ENCODE measurements around the gene SPECC1L. TPM values are rescaled to one million over a fixed set of nuclear protein-coding genes. Genes with fewer than 3 reads are reported as not detected.
A peak's percentile ranks its signal among the peaks of the same experiment; 100 is the strongest.

Gene SPECC1L
- total RNA-seq, 2 donors from 2014 or later: 33.6 to 39.1 TPM

DNA sequence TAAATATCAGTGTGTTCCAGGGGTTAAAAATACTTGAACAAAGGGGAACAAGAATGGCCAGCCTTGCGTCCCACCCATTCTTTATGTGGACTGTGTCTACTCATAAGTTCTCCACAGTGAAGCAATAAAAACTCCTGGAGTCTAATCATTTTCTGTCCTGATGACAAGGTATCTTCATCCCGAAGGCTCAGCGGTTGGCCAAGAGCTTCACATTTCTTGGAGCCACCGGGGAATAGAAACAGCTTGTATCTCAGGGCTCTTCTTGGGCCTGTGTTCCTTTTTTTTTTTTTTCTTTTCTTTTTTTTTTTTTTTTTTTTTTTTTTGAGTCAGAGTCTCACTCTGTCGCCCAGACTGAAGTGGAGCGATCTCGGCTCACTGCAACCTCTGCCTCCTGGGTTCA, 119.9 kb downstream of the SPECC1L start:
- TF ChIP-seq, protein P1, sequence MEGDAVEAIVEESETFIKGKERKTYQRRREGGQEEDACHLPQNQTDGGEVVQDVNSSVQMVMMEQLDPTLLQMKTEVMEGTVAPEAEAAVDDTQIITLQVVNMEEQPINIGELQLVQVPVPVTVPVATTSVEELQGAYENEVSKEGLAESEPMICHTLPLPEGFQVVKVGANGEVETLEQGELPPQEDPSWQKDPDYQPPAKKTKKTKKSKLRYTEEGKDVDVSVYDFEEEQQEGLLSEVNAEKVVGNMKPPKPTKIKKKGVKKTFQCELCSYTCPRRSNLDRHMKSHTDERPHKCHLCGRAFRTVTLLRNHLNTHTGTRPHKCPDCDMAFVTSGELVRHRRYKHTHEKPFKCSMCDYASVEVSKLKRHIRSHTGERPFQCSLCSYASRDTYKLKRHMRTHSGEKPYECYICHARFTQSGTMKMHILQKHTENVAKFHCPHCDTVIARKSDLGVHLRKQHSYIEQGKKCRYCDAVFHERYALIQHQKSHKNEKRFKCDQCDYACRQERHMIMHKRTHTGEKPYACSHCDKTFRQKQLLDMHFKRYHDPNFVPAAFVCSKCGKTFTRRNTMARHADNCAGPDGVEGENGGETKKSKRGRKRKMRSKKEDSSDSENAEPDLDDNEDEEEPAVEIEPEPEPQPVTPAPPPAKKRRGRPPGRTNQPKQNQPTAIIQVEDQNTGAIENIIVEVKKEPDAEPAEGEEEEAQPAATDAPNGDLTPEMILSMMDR (IDR thresholded peaks at IDR 0.05): no peak
- no peaks in the 10 kb centered on the region for H3K9me3 ChIP-seq
- no peak overlapping the region for H3K4me3 ChIP-seq
- peaks cover 0 to 65% of the 10 kb centered on the region in 2 donors for H3K4me1 ChIP-seq
- peak overlapping the region; percentile 54 to 60 for H3K27ac ChIP-seq
- H3K27me3 ChIP-seq: no peaks in the 10 kb centered on the region
- DNase-seq (ENCODE audit: low spot score): no peak
- H3K36me3 ChIP-seq: no peaks in the 10 kb centered on the region

DNA sequence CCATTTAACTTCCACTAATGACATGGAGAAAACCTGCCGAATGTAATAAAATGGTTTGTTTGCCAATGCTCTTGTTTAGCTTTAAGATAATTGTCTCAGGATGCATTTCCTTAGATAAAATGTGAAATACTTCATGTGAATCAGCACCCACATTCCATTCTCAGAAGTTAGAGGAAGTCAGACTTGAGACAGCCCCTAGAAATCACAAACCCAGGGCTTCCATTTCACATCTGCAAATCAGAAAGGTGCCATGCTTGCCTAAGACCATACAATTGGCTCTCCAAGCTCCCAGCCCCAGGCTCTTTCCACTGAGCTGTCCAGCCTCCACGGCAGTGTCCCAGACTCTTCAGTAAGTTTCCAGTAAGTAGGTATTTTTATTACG, 121.2 kb downstream of the SPECC1L start:
- H3K4me3 ChIP-seq: no peak overlapping the region
- H3K36me3 ChIP-seq: peaks cover 7% of the 10 kb centered on the region
- TF ChIP-seq, protein P1 (IDR thresholded peaks at IDR 0.05): no peak
- no peaks in the 10 kb centered on the region for H3K27me3 ChIP-seq
- no peaks in the 10 kb centered on the region for H3K9me3 ChIP-seq
- H3K27ac ChIP-seq: peak overlapping the region; percentile 54 to 60
- H3K4me1 ChIP-seq: peaks cover 0 to 62% of the 10 kb centered on the region in 2 donors
- no peak for DNase-seq (ENCODE audit: low spot score)

DNA sequence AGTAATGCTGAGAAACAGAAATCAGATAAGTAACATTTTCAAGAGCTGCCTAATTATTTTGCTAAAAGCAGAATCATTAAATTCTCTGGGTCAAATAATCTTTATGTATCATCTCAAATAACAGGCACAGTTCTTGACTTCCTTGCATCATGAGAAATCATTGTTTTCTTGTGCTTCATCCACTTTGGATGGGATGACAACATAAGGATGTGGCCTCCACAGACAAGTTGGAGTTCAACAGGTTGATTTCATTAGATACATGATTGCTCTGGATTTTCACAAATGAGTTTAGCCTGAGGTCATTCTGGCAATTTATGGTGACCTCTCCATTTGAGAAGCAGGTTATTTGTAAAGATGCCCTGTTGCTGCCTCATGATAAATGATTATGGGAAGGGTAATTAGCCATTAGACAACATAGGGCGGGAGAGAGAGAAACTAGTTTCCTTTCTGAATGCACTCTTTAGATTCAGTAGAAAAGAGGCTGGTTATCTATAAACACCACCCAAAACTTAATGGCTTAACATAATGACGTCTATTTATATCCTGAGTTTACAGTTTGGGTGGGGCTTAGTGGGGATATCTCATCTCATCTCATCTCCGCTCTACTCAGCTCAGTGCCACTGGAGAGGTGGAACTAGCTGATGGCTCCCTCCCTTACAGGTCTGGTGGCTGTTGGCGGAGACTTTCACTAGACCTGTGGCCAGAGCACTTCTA, 121.7 kb downstream of the SPECC1L start:
- H3K4me1 ChIP-seq: peaks cover 0 to 58% of the 10 kb centered on the region in 2 donors
- no peak overlapping the region for H3K4me3 ChIP-seq
- H3K36me3 ChIP-seq: peaks cover 12% of the 10 kb centered on the region
- H3K27me3 ChIP-seq: no peaks in the 10 kb centered on the region
- TF ChIP-seq, protein P1 (IDR thresholded peaks at IDR 0.05): no peak
- DNase-seq (ENCODE audit: low spot score): no peak
- peak overlapping the region in 1 of 2 donors; percentile 60 for H3K27ac ChIP-seq
- no peaks in the 10 kb centered on the region for H3K9me3 ChIP-seq

DNA sequence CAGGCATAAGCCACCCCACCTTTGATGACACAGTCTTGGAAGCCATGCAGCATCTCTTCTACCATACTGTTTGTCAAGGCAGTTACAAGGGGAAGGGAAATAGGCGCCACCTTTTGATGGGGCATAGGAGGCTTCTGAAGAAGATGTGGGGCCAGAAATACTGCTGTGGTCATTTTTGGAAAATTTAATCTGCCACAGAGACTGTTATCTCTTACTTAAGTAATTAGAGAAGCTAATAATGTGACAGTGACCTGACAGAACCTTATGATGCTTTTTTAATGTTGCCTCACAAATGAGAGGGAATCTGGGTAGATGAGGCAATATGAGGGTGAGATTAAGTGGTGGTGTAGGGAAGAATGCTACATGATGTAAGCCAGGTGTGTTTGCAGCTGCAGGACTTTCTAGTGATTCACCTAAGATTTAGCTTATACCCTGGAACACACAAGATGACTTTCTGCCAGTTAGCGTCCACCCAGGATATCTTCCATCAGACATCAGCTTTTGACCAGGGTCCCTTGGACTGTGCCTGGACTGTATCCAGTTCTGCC, 122.5 kb downstream of the SPECC1L start:
- Histone ChIP-seq H3K27me3 (no peaks in the 10 kb centered on the region), H3K4me1 (peaks cover 0 to 63% of the 10 kb centered on the region in 2 donors), H3K36me3 (peaks cover 17% of the 10 kb centered on the region), H3K9me3 (no peaks in the 10 kb centered on the region), H3K4me3 (no peak overlapping the region), H3K27ac (no peak overlapping the region)
- TF ChIP-seq, protein P1 (IDR thresholded peaks at IDR 0.05): no peak
- DNase-seq (ENCODE audit: low spot score): no peak

GRCh38 chr22:24393848-24394247, 123.2 kb downstream of the SPECC1L start:
- Histone ChIP-seq H3K27me3 (no peaks in the 10 kb centered on the region), H3K9me3 (no peaks in the 10 kb centered on the region), H3K4me3 (no peak overlapping the region), H3K36me3 (peaks cover 23% of the 10 kb centered on the region), H3K27ac (no peak overlapping the region), H3K4me1 (peaks cover 0 to 63% of the 10 kb centered on the region in 2 donors)
- TF ChIP-seq, protein P1 (IDR thresholded peaks at IDR 0.05): no peak
- DNase-seq (ENCODE audit: low spot score): no peak

All from right atrium auricular region (tissue), 2 donors.